Dendritic cell treated with granulocyte-macrophage colony-stimulating factor and Interleukin-4, amounts not matched to agents 40 ng/mL and 50 ng/mL, for 4 days (primary cell): ENCODE data around the gene SRRM2.

Experiments
- H3K27ac Mint-ChIP-seq: one replicate; pipeline ENCODE4 v1.8.0; 2022; ENCODE audit warnings: mild to moderate bottlenecking, mixed read lengths
- H3K27me3 Mint-ChIP-seq: one replicate; pipeline ENCODE4 v1.8.0; 2022; ENCODE audit warnings: mild to moderate bottlenecking, mixed read lengths
- H3K36me3 Mint-ChIP-seq: one replicate; pipeline ENCODE4 v1.8.0; 2022; ENCODE audit warnings: low read depth, mixed read lengths
- H3K4me1 Mint-ChIP-seq: one replicate; pipeline ENCODE4 v1.8.0; 2022; ENCODE audit warnings: low read depth, mixed read lengths
- H3K4me3 Mint-ChIP-seq: one replicate; pipeline ENCODE4 v1.8.0; 2022; ENCODE audit warnings: mild to moderate bottlenecking, moderate library complexity, mixed read lengths
- H3K9me3 Mint-ChIP-seq: one replicate; pipeline ENCODE4 v1.8.0; 2022; ENCODE audit warnings: mixed read lengths
- intact Hi-C: fragments of 100-400 bp; cut with micrococcal nuclease; formaldehyde crosslinking; loops from one replicate; pipeline ENCODE4 v1.15.0; 2022

Gene SRRM2

DNA sequence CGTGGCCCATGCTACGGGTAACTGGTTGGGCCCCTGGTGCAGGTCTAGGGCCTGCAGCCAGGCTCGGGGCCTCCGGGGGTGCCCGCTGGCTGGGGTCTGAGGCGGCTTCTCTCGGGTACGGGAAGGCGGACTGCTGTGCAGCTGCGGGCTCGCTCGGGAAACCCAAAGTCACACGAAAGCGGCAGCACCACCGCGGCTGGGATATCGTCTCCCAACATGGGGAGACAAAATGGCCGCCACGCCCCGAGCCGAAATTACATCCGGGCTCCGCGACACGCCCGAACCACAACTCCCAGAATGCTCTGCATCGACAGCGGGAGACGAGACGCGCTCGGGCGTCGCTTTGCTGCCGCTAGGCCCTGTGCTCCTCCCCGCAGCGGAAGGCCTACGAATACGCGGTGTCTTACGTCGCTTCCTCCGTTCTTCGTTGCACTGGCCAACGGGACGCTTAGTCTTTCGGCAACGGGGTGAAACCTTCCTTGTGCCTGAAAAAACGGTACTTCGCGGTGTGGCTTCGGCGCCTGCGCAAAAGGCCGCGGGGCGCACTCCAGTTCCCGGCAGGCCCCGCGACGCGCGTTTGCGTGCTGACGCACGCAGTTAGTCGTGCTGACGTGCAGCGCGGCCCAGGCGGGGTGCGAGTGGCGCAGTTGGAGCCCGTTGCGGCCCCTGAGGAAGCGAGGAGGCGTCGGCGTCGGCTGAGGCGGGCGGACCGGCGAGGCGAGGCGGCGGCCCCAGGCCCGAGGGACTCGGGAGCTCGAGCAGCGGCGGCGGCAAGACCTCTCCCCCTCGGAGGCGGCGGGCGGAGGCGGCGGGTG, at the start of gene SRRM2:
Gene SRRM2 (plus strand): TSS at position 604 of the 815 bp plus-strand sequence. CDS start 3,727 bp downstream, outside the sequence.
- Mint-ChIP-seq H3K36me3 (peaks cover 56% of the 10 kb centered on the region), H3K27ac (peak within 1 kb of the TSS; percentile 99), H3K27me3 (no peaks in the 10 kb centered on the region), H3K4me3 (peak within 1 kb of the TSS; percentile 82), H3K9me3 (no peaks in the 10 kb centered on the region), H3K4me1 (peaks cover 50% of the 10 kb centered on the region)
- intact Hi-C loops, result loop anchor here (2.0 to 10.0 kb wide), 3 partner anchors 25 to 163 kb away; partner anchors contain the start of genes ELOB, FLYWCH1 and PRSS27

DNA sequence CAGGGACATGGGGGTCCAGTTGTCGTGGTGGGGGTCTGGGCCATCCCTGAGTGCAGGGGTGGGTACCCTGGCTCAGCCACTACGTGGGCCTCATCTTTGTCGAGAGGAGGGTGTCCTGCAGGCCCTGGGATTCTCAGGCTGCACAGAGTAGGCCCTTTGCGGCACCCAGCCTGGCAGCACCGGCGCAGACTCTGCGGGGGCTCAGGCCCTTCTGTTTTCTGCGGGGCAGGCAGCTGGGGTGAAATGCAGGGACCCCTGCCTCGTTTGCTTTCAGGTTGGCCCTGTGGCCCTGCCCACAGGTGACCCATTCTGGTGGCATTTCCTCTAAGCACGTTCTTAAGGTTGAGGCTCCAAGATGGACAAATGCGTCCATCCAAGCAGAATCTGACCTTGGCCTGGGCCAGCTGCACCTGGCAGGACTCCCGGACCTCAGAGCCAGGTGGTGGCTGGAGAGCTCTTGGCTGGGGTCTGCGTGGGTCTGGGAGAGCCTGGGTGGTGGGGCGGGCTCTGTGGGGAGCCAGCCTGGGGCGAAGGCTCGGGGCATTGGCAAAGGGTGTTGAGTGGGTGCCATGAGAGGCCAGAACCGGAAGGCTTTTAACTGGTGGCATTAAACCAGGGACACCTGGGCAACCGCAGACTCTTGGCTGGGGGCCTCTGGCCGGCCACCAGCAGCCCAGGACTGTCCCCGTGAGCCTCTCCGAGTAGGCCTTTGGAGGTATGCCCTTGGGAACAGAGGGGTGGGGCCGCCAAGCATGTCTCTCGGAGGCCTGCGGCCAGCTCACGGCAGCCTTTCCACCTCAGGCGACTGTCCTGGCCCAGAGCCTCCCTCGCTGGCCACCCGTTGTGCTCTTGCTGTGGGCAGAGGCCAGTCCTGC, 49.3 kb upstream of the SRRM2 start:
- H3K27me3 Mint-ChIP-seq, result no peaks in the 10 kb centered on the region
- peaks cover 100% of the 10 kb centered on the region for H3K36me3 Mint-ChIP-seq

DNA sequence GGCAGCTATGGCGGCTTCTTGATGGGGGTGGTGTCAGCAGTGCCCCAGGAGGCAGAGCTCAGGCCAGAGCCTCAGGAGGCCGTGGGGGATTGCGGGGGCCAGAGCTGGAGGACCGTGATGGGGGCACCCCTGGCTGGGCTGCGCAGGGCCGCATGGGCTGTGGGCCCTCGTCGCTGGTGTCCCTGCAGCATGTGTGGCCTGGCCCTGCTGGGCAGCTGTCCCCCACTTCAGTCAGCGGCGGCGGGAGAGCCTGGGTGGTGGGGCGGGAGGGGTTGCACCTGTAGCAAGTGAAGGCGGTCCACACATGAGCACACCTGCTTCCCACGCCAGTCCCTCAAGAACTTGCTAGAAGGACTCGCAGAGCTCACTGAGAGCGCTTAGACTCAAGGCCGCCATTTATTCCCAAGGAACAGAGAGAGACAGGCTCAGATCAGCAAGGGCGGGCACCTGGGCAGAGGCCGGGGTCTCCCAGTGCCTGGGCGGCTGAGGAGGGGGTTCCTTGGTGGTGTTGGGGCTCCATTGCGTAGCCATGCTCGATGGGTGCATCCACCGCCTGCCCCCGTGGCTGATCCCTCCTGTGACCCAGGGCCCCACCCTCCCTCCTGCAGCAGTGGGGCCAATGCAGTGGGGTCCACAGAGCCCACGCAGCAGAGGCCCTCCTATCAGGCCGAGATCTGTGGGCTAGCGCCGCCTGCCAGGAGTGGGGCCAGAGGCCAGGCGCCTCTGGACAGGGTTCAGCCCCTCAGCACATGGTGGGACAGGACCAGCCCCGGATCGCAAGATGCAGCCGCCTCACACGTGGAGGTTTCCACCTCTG, 48.1 kb upstream of the SRRM2 start:
- Mint-ChIP-seq H3K4me3 (no peak overlapping the region), H3K4me1 (no peaks in the 10 kb centered on the region), H3K9me3 (no peaks in the 10 kb centered on the region), H3K36me3 (peaks cover 100% of the 10 kb centered on the region), H3K27me3 (no peaks in the 10 kb centered on the region), H3K27ac (no peak overlapping the region)
- intact Hi-C loops, result no loop called here

More for the DNA sequence above, 49.3 kb upstream of the SRRM2 start:
- Mint-ChIP-seq H3K4me1 (no peaks in the 10 kb centered on the region), H3K9me3 (no peaks in the 10 kb centered on the region), H3K4me3 (no peak overlapping the region), H3K27ac (no peak overlapping the region)
- intact Hi-C loops, result no loop called here

DNA sequence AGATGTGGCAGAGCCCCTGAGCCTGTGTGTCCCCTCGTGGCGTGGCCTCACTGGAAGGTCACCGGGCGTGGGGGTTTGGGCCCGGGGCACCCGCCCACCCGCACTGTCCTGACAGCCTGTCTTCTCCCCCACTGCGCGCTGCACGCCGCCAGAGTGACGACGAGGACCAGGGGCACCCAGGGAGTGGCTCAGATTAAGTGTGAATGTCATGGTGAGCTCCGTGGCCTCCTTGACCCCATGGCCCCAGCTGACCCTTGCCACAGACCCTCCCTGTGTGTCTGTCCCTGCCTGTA, 47.5 kb upstream of the SRRM2 start:
- no peaks in the 10 kb centered on the region for H3K9me3 Mint-ChIP-seq
- peaks cover 100% of the 10 kb centered on the region for H3K36me3 Mint-ChIP-seq
- H3K4me3 Mint-ChIP-seq, result no peak overlapping the region
- H3K4me1 Mint-ChIP-seq, result no peaks in the 10 kb centered on the region
- intact Hi-C loops, result no loop called here
- H3K27ac Mint-ChIP-seq, result no peak overlapping the region
- no peaks in the 10 kb centered on the region for H3K27me3 Mint-ChIP-seq

DNA sequence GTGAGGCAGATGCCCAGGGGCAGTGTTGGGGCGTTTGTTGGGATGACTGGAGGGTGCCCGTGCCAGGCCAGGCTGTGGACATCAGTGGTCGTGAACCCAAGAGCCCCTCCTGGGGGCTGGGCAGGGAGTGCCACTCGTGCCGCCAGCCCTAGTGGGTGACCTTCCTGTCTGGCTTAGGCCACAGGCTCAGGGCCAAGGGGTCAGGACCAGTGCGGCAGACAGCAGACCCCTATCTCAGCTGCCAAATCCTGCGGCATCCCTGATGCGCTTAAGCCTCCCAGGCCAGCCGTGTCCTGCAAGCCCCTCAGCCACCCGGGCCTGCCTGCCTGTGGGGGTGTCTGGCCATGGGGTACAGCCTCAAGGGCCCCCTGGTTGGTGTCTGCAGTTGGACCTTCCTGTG, 47.1 kb upstream of the SRRM2 start:
- Mint-ChIP-seq H3K36me3 (peaks cover 100% of the 10 kb centered on the region), H3K27me3 (no peaks in the 10 kb centered on the region), H3K4me1 (peaks cover 4% of the 10 kb centered on the region), H3K27ac (no peak overlapping the region), H3K9me3 (no peaks in the 10 kb centered on the region), H3K4me3 (no peak overlapping the region)
- intact Hi-C loops, result no loop called here

DNA sequence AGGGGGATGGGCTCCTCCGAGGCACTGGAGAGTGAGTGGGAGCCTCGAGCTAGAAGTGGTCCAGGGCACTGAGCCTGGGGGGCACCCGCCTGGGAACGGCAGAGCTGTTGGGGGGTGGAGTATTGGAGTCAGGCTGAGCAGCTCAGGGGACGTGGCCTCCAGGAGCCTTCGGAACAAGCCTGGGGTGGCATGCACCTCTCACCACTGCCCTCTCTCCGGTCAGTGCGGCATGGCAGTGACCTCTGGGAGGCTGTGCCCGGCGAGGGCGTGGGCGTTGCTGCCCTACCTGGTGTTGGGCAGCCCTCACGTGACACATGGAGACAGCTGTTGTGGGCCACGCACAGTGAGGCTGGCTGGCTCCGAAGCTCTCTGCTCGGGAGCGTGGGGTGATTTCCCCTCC, 46.4 kb upstream of the SRRM2 start:
- Mint-ChIP-seq H3K4me3 (no peak overlapping the region), H3K27ac (no peak overlapping the region), H3K27me3 (no peaks in the 10 kb centered on the region), H3K4me1 (peaks cover 5% of the 10 kb centered on the region), H3K36me3 (peaks cover 97% of the 10 kb centered on the region), H3K9me3 (no peaks in the 10 kb centered on the region)
- intact Hi-C loops, result no loop called here

DNA sequence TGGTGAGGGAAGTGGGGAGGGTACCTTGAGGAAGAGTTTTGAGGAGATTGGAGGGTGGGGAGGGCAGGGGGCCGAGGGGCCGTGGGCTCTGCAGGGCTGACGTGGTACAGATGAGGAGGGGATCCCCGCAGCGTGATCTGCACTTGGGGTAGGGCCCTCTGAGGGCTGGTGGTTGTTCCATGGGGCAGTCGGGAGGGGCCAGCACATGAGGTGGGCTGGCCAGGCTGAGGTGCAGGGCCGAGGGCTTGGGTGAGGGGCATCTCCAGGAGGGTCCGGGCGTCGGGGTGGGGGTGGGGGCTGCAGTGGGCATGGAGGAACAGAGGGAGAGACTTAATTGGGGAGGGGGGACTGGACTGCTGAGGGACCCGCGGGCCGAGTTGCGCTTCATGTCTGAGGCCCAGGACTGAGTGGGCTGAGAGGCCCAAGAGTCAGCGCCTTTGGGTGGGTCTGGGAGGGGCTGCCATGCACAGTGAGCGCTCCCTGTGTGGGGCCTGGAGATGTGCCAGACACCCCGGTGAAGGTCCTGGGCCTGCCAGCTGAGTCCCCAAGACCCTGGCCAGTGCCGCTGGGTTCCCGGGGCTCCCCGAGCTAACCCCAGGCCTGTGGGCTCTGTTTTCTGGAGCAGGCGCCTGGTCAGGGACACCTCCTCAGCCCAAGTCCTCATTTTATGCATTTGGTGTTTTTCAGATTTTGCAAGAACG, 45.7 kb upstream of the SRRM2 start:
- Mint-ChIP-seq H3K27ac (no peak overlapping the region), H3K4me3 (no peak overlapping the region), H3K27me3 (no peaks in the 10 kb centered on the region), H3K9me3 (no peaks in the 10 kb centered on the region), H3K4me1 (peaks cover 5% of the 10 kb centered on the region), H3K36me3 (peaks cover 90% of the 10 kb centered on the region)
- intact Hi-C loops, result no loop called here

DNA sequence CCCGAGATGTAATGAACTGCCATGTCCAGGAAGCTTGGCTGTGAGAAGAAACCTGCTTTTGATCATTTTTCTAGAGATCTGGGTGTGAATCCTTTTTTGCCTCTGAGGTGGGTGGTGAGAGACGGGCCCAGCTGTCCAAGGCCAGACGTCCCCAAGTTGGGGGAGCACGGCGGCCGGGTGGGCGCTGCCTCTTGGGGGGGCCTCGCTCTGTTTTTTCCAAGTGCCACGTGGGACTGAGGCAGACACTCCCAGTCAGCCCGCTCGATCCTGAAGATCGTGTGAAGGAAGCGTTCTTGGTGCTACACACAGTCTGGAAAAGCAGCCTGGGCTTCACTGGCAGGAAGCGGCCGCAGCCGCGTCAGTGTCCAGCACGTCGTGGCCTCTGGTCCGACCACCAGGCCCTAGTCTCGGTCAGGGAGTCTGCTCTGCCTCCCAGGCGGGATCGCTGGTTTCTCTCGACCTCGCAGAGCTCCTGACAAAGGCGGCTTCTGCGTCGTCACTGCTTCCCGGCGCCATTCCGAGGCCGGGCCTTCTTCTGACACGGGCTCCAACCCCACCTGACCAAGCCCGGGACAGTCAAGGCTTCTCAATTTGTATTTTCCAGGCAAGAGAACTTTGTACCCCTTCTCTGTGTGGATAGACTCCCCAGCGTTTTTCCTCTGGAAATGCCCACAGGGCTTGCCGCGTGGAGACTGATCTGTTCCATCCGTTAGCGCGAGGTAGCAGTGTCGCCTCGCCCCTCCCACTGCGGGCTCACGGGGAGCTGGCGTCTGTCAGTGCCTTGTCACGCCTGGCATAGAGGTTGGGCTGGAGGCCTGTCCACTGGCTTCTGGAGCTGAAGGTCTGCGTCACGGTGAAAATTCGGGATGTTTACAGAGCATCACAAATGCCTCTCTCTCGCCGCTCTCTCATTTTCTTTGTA, 44.8 kb upstream of the SRRM2 start:
- Mint-ChIP-seq H3K36me3 (peaks cover 81% of the 10 kb centered on the region), H3K9me3 (no peaks in the 10 kb centered on the region), H3K27me3 (no peaks in the 10 kb centered on the region), H3K27ac (no peak overlapping the region), H3K4me1 (peaks cover 5% of the 10 kb centered on the region), H3K4me3 (no peak overlapping the region)
- intact Hi-C loops, result no loop called here

DNA sequence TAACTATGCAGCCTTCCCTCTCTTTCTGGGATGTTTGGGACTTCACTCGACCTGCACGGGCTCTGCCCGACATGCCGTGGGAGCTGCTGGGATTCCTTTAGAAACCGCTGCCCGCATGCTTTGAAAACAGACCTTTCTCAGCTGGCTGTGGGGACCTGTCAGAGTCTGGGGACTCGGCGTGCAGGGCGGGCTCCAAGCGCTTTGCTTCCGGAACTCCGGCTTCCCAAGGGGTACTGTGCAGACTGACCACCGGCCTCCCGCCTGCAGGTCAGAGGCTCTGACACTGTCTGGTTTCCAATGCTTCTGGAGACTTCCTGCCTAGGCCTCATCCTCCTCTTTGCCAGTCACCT, 44.2 kb upstream of the SRRM2 start:
- intact Hi-C loops, result no loop called here
- Mint-ChIP-seq H3K27ac (no peak overlapping the region), H3K4me3 (no peak overlapping the region), H3K36me3 (peaks cover 75% of the 10 kb centered on the region), H3K27me3 (no peaks in the 10 kb centered on the region), H3K4me1 (peaks cover 6% of the 10 kb centered on the region), H3K9me3 (no peaks in the 10 kb centered on the region)

DNA sequence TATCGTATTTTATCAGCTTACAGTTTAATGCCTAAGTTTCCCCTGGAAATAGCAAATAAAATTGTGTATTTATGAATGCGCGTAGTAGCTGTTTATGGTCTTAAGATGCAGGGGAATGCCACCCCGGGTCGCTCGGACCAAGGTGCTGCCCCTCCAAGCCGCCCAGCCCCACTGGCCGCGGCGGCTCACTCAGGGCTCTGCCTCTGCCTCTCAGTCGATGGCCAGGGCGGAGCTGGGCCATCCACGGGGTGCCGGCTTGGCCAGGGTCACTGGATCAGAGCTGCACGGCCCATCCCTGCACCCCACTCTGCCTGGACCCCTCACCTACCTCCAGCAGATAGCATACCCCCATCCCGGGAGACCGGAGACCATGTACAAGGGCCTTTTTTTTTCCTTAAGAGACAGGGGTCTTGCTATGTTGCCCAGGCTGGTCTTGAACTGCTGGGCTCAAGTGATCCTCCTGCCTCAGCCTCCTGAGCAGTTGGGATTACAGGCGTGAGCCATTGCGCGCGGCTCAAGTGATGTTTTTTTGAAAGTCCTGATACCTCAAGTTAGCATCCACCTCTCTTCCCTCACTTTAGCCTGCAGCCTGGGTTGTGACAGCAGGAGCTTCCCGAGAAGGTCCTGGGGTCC, 43.4 kb upstream of the SRRM2 start:
- Mint-ChIP-seq H3K9me3 (no peaks in the 10 kb centered on the region), H3K4me3 (no peak overlapping the region), H3K4me1 (peaks cover 14% of the 10 kb centered on the region), H3K36me3 (peaks cover 67% of the 10 kb centered on the region), H3K27me3 (peaks cover 5% of the 10 kb centered on the region), H3K27ac (no peak overlapping the region)
- intact Hi-C loops, result no loop called here

DNA sequence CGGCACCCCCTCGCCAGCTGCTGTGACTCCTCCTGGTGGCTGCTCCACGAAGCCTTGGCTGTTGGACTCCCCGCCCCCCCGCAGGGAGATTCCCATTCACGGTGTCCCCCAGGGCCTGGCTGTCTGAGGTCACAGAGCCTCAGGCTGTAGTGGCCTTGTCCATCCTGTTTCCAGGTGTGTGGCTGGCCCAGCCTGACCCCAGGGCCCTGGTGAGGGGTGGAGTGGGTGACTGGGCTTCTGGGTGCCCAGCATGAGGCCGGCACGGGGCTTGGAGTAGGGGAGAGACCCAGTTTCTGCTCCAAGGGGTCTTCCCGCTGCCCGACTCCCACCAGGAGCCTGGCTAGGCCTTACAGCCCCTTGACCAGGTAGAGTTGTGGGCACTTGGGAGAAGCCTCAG, 42.9 kb upstream of the SRRM2 start:
- H3K4me3 Mint-ChIP-seq, result no peak overlapping the region
- intact Hi-C loops, result no loop called here
- H3K9me3 Mint-ChIP-seq, result no peaks in the 10 kb centered on the region
- H3K36me3 Mint-ChIP-seq, result peaks cover 62% of the 10 kb centered on the region
- peaks cover 14% of the 10 kb centered on the region for H3K4me1 Mint-ChIP-seq
- peaks cover 8% of the 10 kb centered on the region for H3K27me3 Mint-ChIP-seq
- no peak overlapping the region for H3K27ac Mint-ChIP-seq

DNA sequence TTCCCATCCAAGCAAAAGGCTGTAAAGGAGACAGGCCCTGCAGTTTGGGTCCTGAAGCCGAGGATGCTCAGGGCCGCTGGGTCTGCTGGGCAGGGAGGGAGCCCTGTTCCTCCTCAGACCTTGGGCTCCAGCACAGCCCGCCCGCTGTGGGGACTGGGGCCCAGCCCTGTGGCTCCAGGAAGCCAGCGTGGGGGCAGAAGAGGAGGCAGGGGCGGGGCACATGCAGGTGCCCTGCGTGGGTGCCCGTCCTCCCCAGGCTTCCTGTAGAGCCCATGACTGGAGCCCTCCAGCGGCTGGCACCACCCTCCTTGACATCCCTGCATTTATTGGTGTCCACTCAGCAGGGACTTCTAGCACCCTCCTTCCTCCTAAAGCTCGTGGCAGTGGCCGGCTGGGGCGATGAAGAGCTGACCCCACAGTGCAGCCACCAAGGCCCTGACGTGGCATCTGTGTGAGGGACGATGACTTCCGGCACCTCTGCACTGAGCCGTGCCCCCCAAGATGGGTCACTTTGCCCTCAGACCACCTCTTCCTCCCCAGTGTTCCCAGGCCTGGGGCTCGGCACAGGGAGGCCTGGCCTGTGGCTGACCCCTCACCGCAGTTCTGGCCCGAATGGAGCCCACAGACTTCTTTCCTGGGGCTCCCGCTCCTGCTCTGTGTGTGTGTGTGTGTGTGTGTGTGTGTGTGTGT, 42.3 kb upstream of the SRRM2 start:
- peaks cover 56% of the 10 kb centered on the region for H3K36me3 Mint-ChIP-seq
- H3K27ac Mint-ChIP-seq, result no peak overlapping the region
- intact Hi-C loops, result no loop called here
- H3K4me1 Mint-ChIP-seq, result peaks cover 19% of the 10 kb centered on the region
- H3K9me3 Mint-ChIP-seq, result no peaks in the 10 kb centered on the region
- H3K27me3 Mint-ChIP-seq, result peaks cover 14% of the 10 kb centered on the region
- no peak overlapping the region for H3K4me3 Mint-ChIP-seq
